Chondrocyte (in vitro differentiated cells): ENCODE results near the gene KLHL6. TPM values are rescaled to one million over a fixed set of nuclear protein-coding genes. Genes with fewer than 3 reads are reported as not detected.
"Not testable (repeated sequence)": the region's sequence is repeated elsewhere in the genome, so short reads cannot be mapped to it uniquely, and the experiment has no call there.

Experiments
- DNase-seq: peaks from one replicate; pipeline ENCODE4 v3.0.0; 2021; ENCODE audit warnings: mixed read lengths, low spot score
- H3K27ac Mint-ChIP-seq: one replicate; pipeline ENCODE4 v1.8.0; 2021; ENCODE audit warnings: mild to moderate bottlenecking, moderate library complexity, mixed read lengths; ENCODE audit not compliant: unreplicated experiment
- H3K27me3 Mint-ChIP-seq: 2 replicates; pipeline ENCODE4 v1.8.0; 2021; ENCODE audit warnings: low read depth, mixed read lengths
- H3K36me3 Mint-ChIP-seq: 2 replicates; pipeline ENCODE4 v1.8.0; 2021; ENCODE audit warnings: low read depth, mixed read lengths
- H3K4me1 Mint-ChIP-seq: 2 replicates; pipeline ENCODE4 v1.8.0; 2021; ENCODE audit warnings: low read depth, mild to moderate bottlenecking, mixed read lengths
- H3K4me3 Mint-ChIP-seq: one replicate; pipeline ENCODE4 v1.8.0; 2021; ENCODE audit warnings: mild to moderate bottlenecking, moderate library complexity, mixed read lengths; ENCODE audit not compliant: unreplicated experiment
- H3K9me3 Mint-ChIP-seq: 2 replicates; pipeline ENCODE4 v1.8.0; 2021; ENCODE audit warnings: low read depth, mixed read lengths
- CTCF ChIP-seq: fragments of 200-600 bp; sonication (generic); IDR thresholded peaks from 2 replicates; pipeline ENCODE4 v1.5.0; 2021; ENCODE audit warnings: antibody characterized with exemption, mild to moderate bottlenecking, moderate library complexity
- total RNA-seq: library from RNA; stranded (reverse); gene quantifications from 3 replicates; pipeline ENCODE4 v1.2.1, GENCODE V29; 2021

The KLHL6 gene
- total RNA-seq, 1 donor from 2014 or later = not detected

- no peak for DNase-seq
- Mint-ChIP-seq H3K9me3 (no peaks in the 10 kb centered on the region), H3K4me1 (peaks cover 8% of the 10 kb centered on the region), H3K27ac (no peak overlapping the region), H3K36me3 (no peaks in the 10 kb centered on the region), H3K27me3 (peaks cover 27% of the 10 kb centered on the region), H3K4me3 (no peak overlapping the region)
- no peak for TF ChIP-seq CTCF
Measured at GRCh38 chr3:183517607-183518006, 37.9 kb downstream of the KLHL6 start.

- peaks cover 27% of the 10 kb centered on the region for H3K27me3 Mint-ChIP-seq
- H3K4me1 Mint-ChIP-seq = peaks cover 6% of the 10 kb centered on the region
- no peak overlapping the region for H3K27ac Mint-ChIP-seq
- no peak for DNase-seq
- no peak overlapping the region for H3K4me3 Mint-ChIP-seq
- H3K9me3 Mint-ChIP-seq = no peaks in the 10 kb centered on the region
- H3K36me3 Mint-ChIP-seq = no peaks in the 10 kb centered on the region
- peak; percentile 13 for TF ChIP-seq CTCF
Measured at GRCh38 chr3:183515968-183516851, 39.3 kb downstream of the KLHL6 start.

- TF ChIP-seq CTCF = no peak
- Mint-ChIP-seq H3K4me3 (no peak overlapping the region), H3K27ac (no peak overlapping the region), H3K27me3 (peaks cover 20% of the 10 kb centered on the region), H3K9me3 (no peaks in the 10 kb centered on the region), H3K36me3 (no peaks in the 10 kb centered on the region), H3K4me1 (peaks cover 3% of the 10 kb centered on the region)
- DNase-seq = no peak
Measured at GRCh38 chr3:183514021-183514420, 41.5 kb downstream of the KLHL6 start.

GRCh38 chr3:183513046-183513706 lies 42.3 kb downstream of the KLHL6 start:
- H3K4me1 Mint-ChIP-seq = no peaks in the 10 kb centered on the region
- no peak for DNase-seq
- H3K27me3 Mint-ChIP-seq = peaks cover 19% of the 10 kb centered on the region
- no peaks in the 10 kb centered on the region for H3K36me3 Mint-ChIP-seq
- TF ChIP-seq CTCF = no peak
- H3K9me3 Mint-ChIP-seq = no peaks in the 10 kb centered on the region
- H3K4me3 Mint-ChIP-seq = no peak overlapping the region
- H3K27ac Mint-ChIP-seq = no peak overlapping the region

GRCh38 chr3:183511286-183512131 lies 44.0 kb downstream of the KLHL6 start:
- peaks cover 12% of the 10 kb centered on the region for H3K27me3 Mint-ChIP-seq

More at GRCh38 chr3:183511286-183512131, 44.0 kb downstream of the KLHL6 start:
- not testable (repeated sequence) for H3K4me1 Mint-ChIP-seq, H3K36me3 Mint-ChIP-seq, H3K9me3 Mint-ChIP-seq, DNase-seq, H3K4me3 Mint-ChIP-seq, H3K27ac Mint-ChIP-seq
